ENCODE data around the gene IVNS1ABP.

DNA sequence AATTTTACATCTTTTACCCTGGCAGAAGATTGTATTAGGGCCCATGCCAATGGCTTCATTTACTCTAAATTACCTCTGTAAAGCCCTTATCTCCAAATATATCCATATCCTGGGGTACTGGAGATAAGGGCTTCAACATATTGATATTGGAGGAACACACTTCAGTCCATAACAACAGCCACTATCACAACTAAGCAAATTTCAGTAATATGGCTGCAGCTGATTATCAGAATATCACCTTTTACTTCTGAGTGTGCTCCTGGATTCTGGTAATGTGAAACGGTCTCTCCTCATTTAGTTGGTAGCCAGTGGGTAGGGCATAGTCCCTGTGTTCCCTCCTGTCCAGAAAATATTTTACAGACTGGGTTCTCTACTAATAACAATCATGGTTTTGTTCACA, 53.3 kb downstream of the IVNS1ABP start:
- TF ChIP-seq JUNB (IDR thresholded peaks at IDR 0.05; ENCODE audit: unreplicated experiment): no peak
- TF ChIP-seq, protein P1, sequence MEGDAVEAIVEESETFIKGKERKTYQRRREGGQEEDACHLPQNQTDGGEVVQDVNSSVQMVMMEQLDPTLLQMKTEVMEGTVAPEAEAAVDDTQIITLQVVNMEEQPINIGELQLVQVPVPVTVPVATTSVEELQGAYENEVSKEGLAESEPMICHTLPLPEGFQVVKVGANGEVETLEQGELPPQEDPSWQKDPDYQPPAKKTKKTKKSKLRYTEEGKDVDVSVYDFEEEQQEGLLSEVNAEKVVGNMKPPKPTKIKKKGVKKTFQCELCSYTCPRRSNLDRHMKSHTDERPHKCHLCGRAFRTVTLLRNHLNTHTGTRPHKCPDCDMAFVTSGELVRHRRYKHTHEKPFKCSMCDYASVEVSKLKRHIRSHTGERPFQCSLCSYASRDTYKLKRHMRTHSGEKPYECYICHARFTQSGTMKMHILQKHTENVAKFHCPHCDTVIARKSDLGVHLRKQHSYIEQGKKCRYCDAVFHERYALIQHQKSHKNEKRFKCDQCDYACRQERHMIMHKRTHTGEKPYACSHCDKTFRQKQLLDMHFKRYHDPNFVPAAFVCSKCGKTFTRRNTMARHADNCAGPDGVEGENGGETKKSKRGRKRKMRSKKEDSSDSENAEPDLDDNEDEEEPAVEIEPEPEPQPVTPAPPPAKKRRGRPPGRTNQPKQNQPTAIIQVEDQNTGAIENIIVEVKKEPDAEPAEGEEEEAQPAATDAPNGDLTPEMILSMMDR (conservative IDR thresholded peaks at IDR 0.05; ENCODE audit: low read depth in 2 of 2): no peak
- TF ChIP-seq EZH2 (IDR thresholded peaks at IDR 0.05; ENCODE audit: low read depth, unreplicated experiment): no peak
- TF ChIP-seq POLR2AphosphoS5 (IDR thresholded peaks at IDR 0.05; ENCODE audit: low read depth): no peak
- TF ChIP-seq ZNF331 (CRISPR knock-in tag; IDR thresholded peaks at IDR 0.05; ENCODE audit: low read depth): no peak
